Activated CD4-positive, alpha-beta T cell treated with anti-CD3 and anti-CD28 coated beads, Interleukin-10, Interleukin-2, amounts not matched to agents 100 ng/mL and 50 ng/mL, durations not matched to agents 16 hours and 8 hours (primary cell): Measurements from ENCODE around the gene MITF.
"Not testable (repeated sequence)": the region's sequence is repeated elsewhere in the genome, so short reads cannot be mapped to it uniquely, and the experiment has no call there.

Experiments used
- DNase-seq: peaks from one replicate; pipeline ENCODE4 v3.0.0-alpha.2; 2020

MITF gene

DNA sequence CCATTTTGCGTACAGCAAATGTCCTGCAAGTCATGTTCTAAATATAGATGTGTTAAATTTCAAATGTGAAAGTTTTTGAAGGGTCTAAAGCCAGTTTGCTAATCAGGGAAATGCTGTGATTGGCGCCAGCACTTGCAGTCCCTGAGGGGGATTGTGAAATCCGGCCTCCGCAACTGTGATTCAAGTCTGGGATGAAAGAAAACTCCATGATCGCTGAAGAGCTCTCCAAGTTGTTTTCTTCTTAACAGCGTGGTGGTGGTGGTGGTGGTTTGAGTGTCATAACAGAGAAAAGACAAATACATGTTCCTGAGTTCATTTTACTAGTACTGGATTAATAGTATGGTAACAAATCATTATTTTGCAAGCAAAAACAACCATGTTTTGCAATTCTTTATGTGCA lies 51.8 kb downstream of the MITF start:
- DNase-seq: no peak

- no peak for DNase-seq
Observed at GRCh38 chr3:69791919-69792399, 52.7 kb downstream of the MITF start.

- DNase-seq: not testable (repeated sequence)
Observed at GRCh38 chr3:69796126-69796525, 56.9 kb downstream of the MITF start.

GRCh38 chr3:69803681-69804270 lies 64.5 kb downstream of the MITF start:
- DNase-seq: no peak

GRCh38 chr3:69805491-69805890 lies 66.2 kb downstream of the MITF start:
- DNase-seq: no peak

DNA sequence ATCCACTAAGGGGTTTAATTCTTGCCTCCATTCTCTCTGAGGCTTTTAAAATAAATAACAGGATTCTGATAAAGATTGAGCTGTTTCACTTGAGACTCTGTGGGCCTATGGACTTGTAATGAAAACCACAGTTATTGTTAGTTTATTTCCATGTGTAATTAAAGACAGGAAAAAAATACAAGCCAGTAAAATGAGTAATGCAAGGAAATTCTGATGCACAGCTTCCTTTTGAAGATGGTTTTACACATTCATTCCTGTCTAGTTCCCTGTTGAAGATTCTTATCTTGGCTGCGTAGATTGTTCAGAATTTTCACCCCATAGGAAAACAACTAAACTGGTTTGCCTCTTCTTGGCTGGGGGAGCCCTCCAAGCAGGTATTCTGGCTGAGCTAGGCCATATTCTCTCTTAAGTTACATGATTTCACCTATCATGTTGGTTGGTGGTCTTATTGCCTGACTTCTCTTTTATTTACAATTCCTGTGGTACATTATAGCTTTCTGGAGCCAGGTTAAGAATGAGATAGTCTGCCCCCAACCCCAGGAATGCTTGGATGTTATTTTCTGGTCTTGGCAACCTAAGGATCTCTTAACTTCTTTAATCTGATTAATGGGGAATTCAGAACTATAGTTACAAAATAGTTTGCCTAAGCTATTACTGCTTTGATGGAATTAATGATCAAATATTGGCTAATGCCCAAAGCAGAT lies 67.6 kb downstream of the MITF start:
- DNase-seq: no peak

GRCh38 chr3:69807674-69808073 lies 68.4 kb downstream of the MITF start:
- no peak for DNase-seq

DNA sequence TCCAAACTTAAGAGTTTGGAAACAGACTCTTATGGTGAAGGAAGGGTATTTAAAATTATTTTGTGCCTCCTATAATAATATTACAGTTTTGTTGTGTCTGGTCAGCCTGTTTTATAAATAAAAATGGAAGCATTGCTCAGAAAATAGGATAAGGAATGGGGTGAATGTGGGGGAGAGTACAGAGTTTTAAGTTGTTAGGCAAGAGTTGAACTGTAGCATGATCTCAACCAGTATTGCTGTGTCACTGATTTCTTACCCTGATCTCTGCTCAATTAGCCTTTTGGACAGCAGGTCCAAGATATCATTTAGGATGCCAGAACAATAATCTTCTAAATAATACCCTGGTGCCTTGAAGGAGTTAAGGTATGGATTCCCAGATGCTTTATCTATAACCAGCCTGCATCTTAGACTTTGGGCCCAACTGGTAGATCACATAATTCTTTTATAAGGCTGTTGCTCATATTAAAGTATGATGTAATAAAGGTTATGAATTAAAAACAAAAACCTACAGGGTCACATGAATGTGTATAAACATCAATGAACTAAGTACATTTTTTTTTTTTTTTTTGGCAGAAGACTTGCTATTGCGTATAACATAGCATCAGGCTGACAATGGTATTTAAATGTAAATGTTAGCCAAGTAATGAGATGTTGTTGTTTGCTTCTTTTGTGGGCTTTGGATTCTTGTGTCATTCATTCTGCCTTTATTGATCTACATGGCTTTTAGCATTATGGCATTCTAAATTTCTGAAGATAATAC lies 70.0 kb downstream of the MITF start:
- no peak for DNase-seq

DNA sequence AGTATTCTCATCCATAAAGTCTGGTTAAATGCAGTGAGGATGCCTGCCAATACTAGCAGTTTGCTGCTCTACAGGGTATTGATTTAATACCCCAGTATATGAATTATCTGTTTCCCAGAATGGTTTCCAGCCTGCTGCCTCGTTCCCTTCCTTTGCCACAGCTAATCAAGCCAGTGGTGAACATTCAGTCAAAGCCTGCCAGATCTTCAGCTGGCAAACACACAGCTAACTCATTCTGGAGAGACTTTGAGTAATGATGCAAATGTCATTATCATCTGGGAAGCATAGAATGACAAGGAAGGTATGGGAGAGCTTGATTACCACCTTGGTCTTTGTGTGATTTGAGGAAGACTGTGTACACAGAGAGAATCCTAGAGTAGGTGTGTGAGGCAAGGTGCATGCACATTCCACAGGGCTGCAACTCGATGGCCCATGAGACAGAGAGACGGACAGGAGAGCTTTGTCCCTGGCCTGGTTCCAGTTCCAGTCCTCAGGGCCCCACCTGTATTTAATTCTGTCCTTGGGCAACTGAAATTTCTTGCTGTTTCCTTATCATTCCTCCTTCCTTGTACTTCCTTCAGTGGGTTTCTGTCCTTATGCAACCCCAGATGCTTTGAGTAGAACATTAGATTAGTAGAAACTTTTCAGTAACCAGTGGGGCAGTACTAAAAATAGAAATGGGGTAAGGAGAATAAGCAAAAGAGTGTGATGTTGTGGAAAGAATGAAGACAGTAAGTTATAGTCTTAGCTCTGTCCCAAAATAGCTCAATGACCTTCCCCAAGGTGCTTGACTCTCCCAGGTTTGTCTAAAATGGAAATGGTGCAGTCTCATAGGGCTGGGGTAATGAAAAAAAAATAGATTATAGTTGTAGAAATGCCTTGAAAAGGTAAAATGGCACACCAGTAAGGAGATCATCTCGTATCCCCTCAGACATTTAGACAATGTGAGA lies 72.5 kb downstream of the MITF start:
- DNase-seq: no peak

GRCh38 chr3:69815970-69816369 lies 76.7 kb downstream of the MITF start:
- no peak for DNase-seq

- no peak for DNase-seq
Observed at GRCh38 chr3:69817988-69818387, 78.7 kb downstream of the MITF start.

- DNase-seq: no peak
Observed at GRCh38 chr3:69819282-69819681, 80.0 kb downstream of the MITF start.

GRCh38 chr3:69821133-69821532 lies 81.9 kb downstream of the MITF start:
- no peak for DNase-seq

DNA sequence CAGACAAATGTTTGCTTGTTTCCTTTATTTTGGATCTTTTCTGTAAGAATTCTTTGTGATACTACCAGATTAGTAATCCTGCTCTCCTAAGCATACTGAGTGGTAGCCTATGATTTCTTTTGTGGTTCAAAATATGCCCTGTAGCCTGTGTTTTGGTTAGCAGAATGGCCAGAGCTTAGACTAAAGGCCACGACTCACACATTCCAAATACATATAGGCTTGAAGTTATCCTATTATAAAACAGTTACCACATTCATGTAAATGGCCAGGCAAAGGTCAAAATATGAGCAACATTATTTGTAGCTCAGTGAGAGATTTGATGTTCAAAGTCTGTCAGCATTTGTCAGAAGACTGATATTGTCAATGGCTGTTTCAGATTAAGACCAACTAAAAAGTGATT lies 84.5 kb downstream of the MITF start:
- no peak for DNase-seq

DNA sequence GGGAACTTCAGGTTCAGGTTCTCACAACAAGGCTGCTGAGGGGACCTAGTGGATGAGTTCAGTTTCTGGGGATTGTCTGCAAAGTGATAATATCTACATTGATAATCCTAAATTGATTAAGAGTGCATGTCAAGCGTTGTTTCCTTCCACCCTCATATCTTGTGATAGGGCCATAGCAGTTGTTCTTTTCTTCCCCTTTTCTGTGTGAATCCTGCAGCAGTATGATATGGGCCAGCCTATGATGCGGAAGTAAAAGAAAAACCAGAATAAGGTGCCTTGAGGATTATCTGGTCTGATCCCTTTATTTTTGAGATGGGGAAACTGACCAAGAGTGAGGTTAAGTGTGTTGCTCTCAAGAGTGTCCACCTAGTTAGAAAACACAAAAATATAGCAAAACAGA lies 86.2 kb downstream of the MITF start:
- DNase-seq: no peak

- no peak for DNase-seq
Observed at GRCh38 chr3:69827127-69827526, 87.9 kb downstream of the MITF start.

GRCh38 chr3:69828817-69829216 lies 89.6 kb downstream of the MITF start:
- no peak for DNase-seq

GRCh38 chr3:69830147-69830546 lies 90.9 kb downstream of the MITF start:
- DNase-seq: no peak

DNA sequence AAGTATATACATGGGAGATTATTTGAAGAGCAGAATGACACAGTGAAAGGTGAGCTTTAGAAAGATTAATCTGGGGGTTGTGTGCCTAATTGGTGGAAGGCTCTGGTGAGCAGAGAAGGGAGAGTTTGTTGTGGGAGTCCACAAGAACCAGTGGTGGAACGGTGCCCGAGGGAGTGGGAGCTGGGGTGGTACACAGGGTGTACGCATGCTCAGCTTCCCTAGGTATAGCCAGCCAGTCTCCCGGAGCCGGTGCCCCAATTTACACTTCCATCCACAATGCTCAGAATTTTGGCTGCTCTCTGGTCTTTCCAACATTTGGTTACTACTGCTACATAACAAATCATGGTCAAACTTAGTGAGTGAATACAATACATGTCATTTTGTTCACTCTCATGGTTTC lies 92.5 kb downstream of the MITF start:
- no peak for DNase-seq

DNA sequence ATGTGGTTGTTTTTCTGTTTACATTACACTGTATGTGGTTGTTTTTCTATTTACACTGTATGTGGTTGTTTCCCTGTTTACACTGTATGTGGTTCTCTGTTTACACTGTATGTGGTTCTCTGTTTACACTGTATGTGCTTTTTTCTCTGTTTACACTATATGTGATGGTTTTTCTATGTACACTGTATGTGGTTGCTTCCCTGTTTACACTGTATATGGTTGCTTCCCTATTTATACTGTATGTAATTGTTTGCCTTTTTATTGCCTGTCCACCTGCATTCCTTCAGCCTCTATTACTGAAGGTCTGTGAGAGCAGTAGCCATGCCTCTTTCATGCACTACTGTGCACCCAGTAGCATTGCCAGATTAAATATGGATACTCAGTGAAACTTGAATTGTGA lies 94.3 kb downstream of the MITF start:
- DNase-seq: no peak

- DNase-seq: no peak
Observed at GRCh38 chr3:69838217-69838616, 99.0 kb downstream of the MITF start.

DNA sequence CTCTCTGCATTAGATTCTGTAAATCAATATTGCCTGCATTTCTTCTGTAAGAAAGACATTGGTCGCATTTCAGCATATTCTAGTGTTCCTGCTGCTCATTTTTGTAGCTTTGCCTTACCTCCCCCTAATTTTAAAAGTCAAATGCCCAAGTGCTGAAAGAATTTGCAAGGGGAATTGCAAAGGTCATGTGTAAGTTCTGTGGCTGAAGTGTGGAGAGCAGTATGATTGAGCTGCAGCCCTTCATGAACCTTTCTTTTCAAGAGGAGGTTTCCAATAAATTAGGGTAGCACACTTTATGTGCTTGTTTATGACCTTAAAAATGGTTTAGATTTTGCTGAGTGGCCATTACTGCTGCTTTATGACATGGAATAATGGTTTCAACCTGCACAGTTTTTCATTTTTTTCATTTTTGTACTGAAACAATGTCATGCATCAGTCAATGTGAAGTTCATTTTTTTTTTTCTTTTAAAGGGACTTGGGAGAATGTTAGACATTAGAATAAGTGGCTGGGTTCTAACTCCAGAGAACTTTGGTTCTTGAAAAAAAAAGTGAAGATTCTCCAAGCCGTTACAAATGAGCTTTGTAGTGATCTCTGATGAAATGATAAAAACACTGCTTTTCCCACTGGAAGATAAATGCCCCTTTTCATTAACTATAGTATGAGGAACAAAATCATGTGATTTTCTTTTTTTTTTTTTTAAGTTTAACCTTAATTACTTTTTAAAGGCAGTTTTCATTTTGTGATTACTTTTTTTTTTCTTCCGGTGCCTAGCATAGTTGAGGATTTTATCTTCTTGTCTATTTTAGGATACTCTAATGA lies 99.6 kb downstream of the MITF start:
- no peak for DNase-seq
